ENCODE results near the gene CFAP20DC. TPM values are rescaled to one million over a fixed set of nuclear protein-coding genes. Genes with fewer than 3 reads are reported as not detected.

Gene CFAP20DC
- total and polyA plus RNA-seq, 2 of the 8 experiments (the other 6 are each of a cell fraction or from before 2014, with no cell fraction given) = 2.2 to 2.8 TPM

- POLR2A ChIA-PET (ENCODE audit: partially characterized antibody) = no interaction called here
- no peak overlapping the region for H3K9ac ChIP-seq (replicated peaks in 1 of 4; ENCODE audit: extremely low read depth in 1 of 4, low read depth in 3 of 4, low read length in 3 of 4)
- no peak overlapping the region for H4K5ac ChIP-seq (ENCODE audit: insufficient read length, low read depth, low read length)
- H4K91ac ChIP-seq (replicated peaks; ENCODE audit: insufficient read length, low read length) = no peak overlapping the region
- H3K27ac ChIP-seq (ENCODE audit: low read depth, low read length) = no peak overlapping the region
- H3K4me2 ChIP-seq (ENCODE audit: insufficient read depth in 1 of 2, low read depth in 2 of 2, low read length in 2 of 2) = no peak overlapping the region
- H3K79me2 ChIP-seq (ENCODE audit: control insufficient read depth in 1 of 2, insufficient read depth in 2 of 2, low read length in 2 of 2) = no peaks in the 10 kb centered on the region
- H3K4ac ChIP-seq (replicated peaks; ENCODE audit: insufficient read length, low read depth, low read length) = no peak overlapping the region
- H3K36me3 ChIP-seq (ENCODE audit: control insufficient read depth in 2 of 4, insufficient read depth in 4 of 4, low read length in 3 of 4) = no peaks in the 10 kb centered on the region
- H2BK12ac ChIP-seq (ENCODE audit: low read depth, low read length) = no peak overlapping the region
- H2AFZ ChIP-seq (ENCODE audit: low read length) = no peak overlapping the region
- H3K18ac ChIP-seq (ENCODE audit: extremely low read depth, low read length) = no peak overlapping the region
- no peak overlapping the region for H4K8ac ChIP-seq (ENCODE audit: extremely low read depth, insufficient read depth, low read length)
- no peak for FAIRE-seq
- H2BK120ac ChIP-seq (replicated peaks; ENCODE audit: low read depth, low read length) = no peak overlapping the region
- H4K20me1 ChIP-seq (replicated peaks in 1 of 2; ENCODE audit: control insufficient read depth in 1 of 2, insufficient read depth in 2 of 2, low read length in 2 of 2) = no peaks in the 10 kb centered on the region
- no peak overlapping the region for H2BK5ac ChIP-seq (ENCODE audit: low read depth, low read length)
- no peaks in the 10 kb centered on the region for H3K9me3 ChIP-seq (ENCODE audit: insufficient read depth in 2 of 2, low read depth in 1 of 2, low read length in 1 of 2)
- H3K79me1 ChIP-seq (ENCODE audit: low read depth, low read length) = no peaks in the 10 kb centered on the region
- H3K27me3 ChIP-seq (replicated peaks in 1 of 4; ENCODE audit: control insufficient read depth in 3 of 4, extremely low read depth in 1 of 4, insufficient read depth in 3 of 4, low read length in 3 of 4) = no peaks in the 10 kb centered on the region
- CTCF ChIA-PET (ENCODE audit: partially characterized antibody) = interaction anchor here (1.0 kb wide), 1 partner anchor 20 kb away, joined by 4 read pairs; no protein-coding TSS in a partner anchor
- no peaks in the 10 kb centered on the region; a peak in 1 of 7 replicates for H3K4me1 ChIP-seq (replicated peaks in 1 of 4; ENCODE audit: control insufficient read depth in 3 of 4, insufficient read depth in 4 of 4, low read length in 3 of 4)
- H2BK20ac ChIP-seq (ENCODE audit: low read length) = no peak overlapping the region
- H2AK5ac ChIP-seq (ENCODE audit: low read depth, low read length) = no peak overlapping the region
- no peak overlapping the region for H3K4me3 ChIP-seq (ENCODE audit: extremely low read depth in 1 of 4, insufficient read depth in 2 of 4, low read depth in 3 of 4, low read length in 4 of 4)
- H2BK15ac ChIP-seq (ENCODE audit: low read length) = no peak overlapping the region
- H3K14ac ChIP-seq (ENCODE audit: insufficient read length) = no peak overlapping the region
- WGBS, 2 experiments (ENCODE audit: extremely low coverage in 1 of 2, insufficient coverage in 1 of 2, insufficient read length in 1 of 2, insufficient replicate concordance in 2 of 2, low coverage in 1 of 2, low lambda C conversion rate in 2 of 2, missing lambda C conversion rate in 1 of 2) = 91% methylated on average over 6 of the region's 6 CpGs; no CpG with 5 or more reads in 1 of the 2 experiments
- no peak for DNase-seq (ENCODE audit: low read depth in 1 of 2, low spot score in 2 of 2)
- H3K56ac ChIP-seq (replicated peaks; ENCODE audit: insufficient read length, low read depth, low read length) = no peak overlapping the region
- H3K23me2 ChIP-seq (ENCODE audit: low read depth, low read length) = no peaks in the 10 kb centered on the region
- H3K23ac ChIP-seq (ENCODE audit: insufficient read length) = no peak overlapping the region
- TF ChIP-seq SP1 (IDR thresholded peaks at IDR 0.05; ENCODE audit: low read depth, low read length) (no peak), NRF1 (IDR thresholded peaks at IDR 0.05; ENCODE audit: low read depth, low read length) (no peak), SRF (IDR thresholded peaks at IDR 0.05; ENCODE audit: low read depth, low read length) (no peak), TAF1 (IDR thresholded peaks at IDR 0.05; ENCODE audit: low read depth, low read length) (no peak), E2F6 (IDR thresholded peaks at IDR 0.05) (no peak), TBP (IDR thresholded peaks at IDR 0.05; ENCODE audit: low read depth, low read length) (no peak), MAX (IDR thresholded peaks at IDR 0.05) (no peak), SIX5 (IDR thresholded peaks at IDR 0.05; ENCODE audit: low read depth, low read length) (no peak), CEBPB (IDR thresholded peaks at IDR 0.05; ENCODE audit: low read depth, low read length) (no peak), ATF2 (IDR thresholded peaks at IDR 0.05; ENCODE audit: low read length) (no peak), POLR2AphosphoS5 (IDR thresholded peaks at IDR 0.05; ENCODE audit: low read depth, low read length) (no peak), MAFK (IDR thresholded peaks at IDR 0.05; ENCODE audit: low read depth, low read length) (no peak), SIN3A (conservative IDR thresholded peaks at IDR 0.05 in 1 of 2, IDR thresholded peaks at IDR 0.05 in 1 of 2; ENCODE audit: low read depth in 1 of 2, low read length in 2 of 2) (no peak)
Measured at GRCh38 chr3:59072681-59073080, 22.9 kb upstream of the CFAP20DC start.

All from H1 (cell line).